Cerebellar nuclear complex (tissue), 1 donor: ENCODE data around the gene ARPC5L.
A peak's percentile ranks its signal among the peaks of the same experiment; 100 is the strongest.

Experiments
- DNase-seq, 2 experiments: peaks; one replicate each; lab custom pipeline; 2025; lab: John Stamatoyannopoulos, UW

The ARPC5L gene

DNA sequence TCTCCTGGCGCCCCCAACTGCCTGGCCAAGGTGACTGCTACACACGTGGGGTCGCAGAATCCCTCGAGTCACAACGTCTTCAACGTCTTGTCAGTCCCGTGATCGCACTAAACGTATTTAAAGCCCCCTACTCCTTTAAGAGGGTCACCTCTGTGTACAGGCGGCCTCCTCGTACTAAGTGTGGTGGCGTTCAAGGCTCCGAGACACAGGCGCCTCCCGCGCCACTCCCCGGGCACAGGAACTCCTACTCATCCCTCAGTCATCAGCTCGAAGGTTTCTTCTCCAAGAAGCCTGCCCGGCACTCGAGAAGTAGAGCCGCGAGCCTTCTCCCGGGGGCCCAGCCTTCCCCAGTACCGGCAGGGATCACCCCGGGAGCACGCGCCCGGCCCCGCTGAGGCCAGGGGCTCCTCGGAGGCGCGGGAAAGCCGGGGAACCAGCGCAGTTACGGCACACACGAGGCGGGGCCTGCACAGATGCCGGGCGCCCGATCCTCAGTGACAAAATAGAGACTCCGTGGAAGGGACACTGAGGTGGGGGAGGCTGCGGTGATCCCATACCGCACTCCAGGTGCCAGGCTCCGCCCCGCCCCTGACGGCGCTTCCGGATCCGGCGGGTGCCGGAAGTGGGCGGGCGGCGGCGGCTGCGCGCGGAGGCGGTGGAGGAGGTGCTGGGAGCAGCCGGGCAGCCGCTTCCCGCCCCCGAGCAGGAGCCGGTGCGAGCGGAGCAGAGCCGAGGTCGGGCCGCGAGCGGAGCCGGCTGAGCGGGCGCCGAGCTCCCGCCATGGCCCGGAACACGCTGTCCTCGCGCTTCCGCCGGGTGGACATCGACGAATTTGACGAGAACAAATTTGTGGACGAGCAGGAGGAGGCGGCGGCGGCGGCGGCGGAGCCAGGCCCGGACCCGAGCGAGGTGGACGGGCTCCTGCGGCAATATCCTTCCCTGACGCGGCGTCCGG, 6.9 kb downstream of the ARPC5L start:
- DNase-seq = peak; percentile 23 to 57

DNA sequence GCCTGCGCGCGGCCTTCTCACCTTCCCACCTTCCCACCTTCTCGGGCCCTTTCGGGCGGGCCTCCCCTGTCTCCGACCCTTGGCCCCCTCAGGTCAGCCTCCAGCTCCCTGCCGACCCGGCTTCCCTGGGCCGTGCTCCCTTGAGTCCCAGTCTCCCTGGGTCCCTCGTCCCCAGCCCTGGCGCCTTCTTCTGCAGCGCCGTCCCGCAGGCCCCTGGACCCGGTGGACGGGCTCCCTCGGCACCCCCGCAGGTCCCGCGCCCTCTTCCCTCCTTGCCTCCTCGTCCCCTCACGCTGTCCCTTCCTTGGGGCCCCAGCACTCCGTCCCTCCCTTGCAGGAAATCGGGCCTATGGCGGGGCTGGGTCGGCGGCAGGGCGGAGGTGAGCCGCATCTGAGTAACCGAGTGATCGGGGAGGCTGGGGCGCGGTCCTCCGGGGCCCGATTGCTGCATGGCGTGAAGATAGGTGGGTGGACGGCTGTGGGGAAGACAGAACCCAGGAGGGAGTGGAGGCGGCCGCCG, 7.6 kb downstream of the ARPC5L start:
- no peak for DNase-seq

GRCh38 chr9:124869986-124870560, 8.1 kb downstream of the ARPC5L start:
- DNase-seq = no peak

GRCh38 chr9:124870723-124871122, 8.8 kb downstream of the ARPC5L start:
- no peak for DNase-seq

DNA sequence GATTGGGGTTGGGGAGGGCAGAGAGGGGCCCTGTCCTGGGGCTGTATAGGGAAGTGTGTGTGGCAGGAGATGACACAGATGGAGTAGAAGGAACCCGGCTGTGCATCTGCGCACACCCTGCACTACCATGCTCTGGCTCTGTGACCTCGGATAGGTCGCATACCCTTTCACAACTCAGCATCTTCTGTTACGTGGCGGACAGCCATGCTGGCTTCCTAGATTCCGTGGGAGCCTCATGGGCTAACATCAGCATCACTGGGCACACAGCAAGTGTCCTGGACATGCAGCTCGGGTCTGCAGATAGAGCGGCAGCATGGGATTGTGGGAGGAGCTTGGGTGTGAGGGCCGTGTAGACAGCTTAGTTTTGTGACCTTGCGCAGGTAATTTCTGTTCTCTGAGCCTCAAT, 9.2 kb downstream of the ARPC5L start:
- no peak for DNase-seq

GRCh38 chr9:124873664-124874063, 11.7 kb downstream of the ARPC5L start:
- no peak for DNase-seq

GRCh38 chr9:124875501-124875900, 13.6 kb downstream of the ARPC5L start:
- no peak for DNase-seq

DNA sequence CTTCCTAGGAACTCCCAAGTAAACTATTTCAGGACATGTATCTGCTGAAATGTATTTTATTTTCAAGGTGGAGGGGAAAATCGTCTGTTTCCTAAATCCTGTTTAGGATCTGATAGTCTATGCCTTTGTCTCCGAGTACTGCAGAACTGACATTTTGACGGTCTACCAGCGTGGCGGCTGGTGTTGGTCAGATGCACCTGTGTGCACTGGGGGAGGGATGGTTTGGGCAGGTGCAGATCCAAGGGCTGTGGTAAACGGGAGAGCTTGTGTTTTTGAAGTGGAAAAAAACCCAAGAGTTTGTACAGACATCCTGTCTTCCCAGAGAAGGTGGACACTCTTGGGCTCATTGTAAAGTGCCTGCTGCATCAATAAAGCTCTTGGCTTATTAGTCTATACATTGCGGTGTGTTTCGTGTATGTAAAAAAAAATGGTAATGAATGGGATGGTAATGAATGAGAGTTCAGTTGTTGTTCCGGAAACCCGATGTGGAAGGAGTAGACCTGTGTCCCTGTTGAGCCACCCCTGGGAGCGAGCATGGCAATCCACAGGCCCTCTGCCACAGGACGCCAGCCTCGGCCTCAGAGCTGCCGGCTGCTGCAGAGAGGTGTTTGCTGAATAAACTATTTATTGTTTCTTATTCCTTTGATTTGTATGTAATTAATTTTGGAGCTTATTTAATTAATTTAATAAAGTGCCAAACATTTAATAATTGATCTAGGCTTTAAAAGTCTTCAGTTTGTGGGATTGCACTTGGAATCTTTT, 15.3 kb downstream of the ARPC5L start:
- DNase-seq = no peak

- DNase-seq = no peak
Measured at GRCh38 chr9:124878021-124878420, 16.1 kb downstream of the ARPC5L start.

GRCh38 chr9:124878518-124878917, 16.6 kb downstream of the ARPC5L start:
- no peak for DNase-seq

GRCh38 chr9:124879226-124879625, 17.3 kb downstream of the ARPC5L start:
- DNase-seq = no peak

DNA sequence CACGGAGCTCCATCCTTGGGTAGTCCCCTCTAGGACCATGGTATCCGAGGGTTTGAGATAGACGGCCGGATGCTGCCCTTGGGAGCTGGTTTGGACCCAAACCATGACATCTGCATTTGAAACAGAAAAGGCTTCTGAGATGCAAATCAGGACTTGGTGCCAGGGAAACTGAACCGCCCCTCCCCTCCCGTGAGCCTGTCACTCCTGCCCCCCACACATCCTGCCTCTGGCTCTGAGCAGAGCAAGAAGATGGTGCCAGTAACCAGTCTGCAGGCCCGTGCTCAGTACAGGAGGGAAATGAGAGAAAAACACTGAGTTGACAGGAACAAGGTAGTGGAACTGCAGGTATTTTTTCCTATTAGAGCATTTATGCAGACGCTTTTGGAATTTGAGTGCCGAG, 18.6 kb downstream of the ARPC5L start:
- no peak for DNase-seq

DNA sequence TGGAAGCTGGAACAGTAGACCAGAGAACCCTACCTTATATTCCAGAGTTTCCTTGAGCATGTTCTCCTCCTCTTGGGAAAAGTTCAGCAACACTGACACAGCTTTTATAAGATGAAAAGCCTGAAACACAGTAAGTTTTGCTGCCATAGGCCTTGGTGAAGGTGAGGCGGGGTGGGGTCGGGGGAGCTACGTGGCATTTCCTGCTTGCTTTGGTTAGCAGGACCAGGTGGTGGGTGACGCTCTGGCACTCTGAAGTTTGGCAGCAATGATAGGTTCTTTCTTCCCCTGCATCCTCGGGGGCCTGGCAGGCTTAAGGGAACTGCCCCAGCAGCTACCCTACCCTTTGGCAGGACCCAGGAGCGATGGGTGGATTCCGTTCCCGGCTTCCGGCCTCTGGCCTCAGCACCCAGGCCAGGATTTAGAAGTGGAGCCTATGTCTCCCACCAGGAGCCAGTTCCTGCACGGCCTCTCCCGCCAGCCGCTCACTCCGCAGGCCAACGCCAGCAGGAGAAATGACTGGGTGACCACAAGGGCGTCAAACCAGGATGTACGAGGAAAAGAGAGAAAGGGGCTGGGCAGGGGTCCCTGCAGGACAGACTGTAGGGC, 19.3 kb downstream of the ARPC5L start:
- DNase-seq = no peak

GRCh38 chr9:124882231-124882630, 20.3 kb downstream of the ARPC5L start:
- DNase-seq = no peak

DNA sequence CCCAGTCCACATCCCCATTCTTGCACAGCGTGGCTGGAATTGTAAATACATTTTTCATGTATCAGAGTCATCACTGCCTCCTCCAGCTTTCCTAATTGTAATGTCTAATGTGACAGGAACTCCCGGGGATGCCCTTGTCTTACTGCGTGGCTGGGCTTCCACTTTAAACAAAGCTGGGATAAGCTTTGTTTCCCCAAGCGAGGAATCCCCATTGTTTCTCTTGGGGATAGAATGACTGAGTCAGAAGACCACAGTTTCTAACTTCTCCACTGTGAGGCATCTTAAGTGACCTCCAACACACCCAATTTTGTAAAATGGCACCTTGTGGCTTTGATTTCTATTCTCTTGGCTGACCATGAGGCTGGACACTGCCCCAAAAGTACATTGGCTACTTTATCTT, 22.4 kb downstream of the ARPC5L start:
- no peak for DNase-seq

- DNase-seq = no peak
Measured at GRCh38 chr9:124885551-124885950, 23.6 kb downstream of the ARPC5L start.

- no peak for DNase-seq
Measured at GRCh38 chr9:124886461-124886860, 24.5 kb downstream of the ARPC5L start.

DNA sequence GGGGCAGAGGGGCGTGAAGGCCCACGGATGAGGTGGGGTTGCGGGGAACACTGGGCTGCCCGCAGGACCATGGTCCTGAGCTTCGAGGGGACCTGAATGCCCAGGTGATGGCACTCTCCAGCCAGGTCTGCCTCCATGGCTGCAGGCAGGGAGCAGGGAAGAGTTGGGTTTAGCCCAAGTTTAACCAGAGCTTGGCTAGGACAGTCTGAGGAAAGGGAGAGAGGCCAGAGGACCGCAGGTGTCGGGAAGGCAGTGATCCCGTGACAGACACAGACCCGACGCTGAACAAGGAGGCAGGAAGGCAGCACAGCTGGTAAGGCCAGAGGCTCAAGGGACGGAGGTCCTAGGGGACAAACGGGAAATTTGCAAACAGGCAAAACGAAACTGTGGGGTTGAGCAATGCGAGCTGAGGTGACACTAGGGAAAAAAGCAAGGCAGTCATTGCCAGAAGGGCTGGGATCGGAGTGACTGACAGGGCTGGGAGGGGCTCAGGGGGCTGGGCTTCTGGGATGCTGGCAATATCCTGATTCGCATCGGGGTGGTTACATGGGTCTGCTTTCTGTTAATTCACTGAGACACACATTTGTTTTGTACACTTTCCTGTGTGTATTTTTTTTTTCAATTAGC, 25.0 kb downstream of the ARPC5L start:
- DNase-seq = peak in 1 of 2 experiments; percentile 40

DNA sequence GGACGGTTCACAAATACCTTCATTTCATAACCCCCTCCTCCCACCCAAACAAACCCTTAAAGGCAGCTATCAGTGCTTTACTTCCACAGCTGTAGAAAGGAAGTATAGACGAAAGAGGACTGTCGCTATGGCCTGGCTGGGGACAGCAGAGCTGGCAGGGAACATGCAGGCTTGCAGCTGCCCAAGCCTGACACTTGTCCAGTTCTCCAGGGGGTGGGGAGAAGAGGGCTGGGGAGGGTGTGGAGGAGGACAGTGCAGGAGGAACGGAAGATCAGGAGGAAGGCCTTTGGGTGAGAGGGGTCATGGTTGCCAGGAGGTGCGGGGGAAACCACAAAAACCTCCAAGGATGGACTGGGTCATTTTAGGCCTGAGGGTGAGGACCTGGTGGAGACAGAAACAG, 25.9 kb downstream of the ARPC5L start:
- no peak for DNase-seq

GRCh38 chr9:124889006-124889405, 27.1 kb downstream of the ARPC5L start:
- no peak for DNase-seq

GRCh38 chr9:124890179-124890578, 28.2 kb downstream of the ARPC5L start:
- no peak for DNase-seq
